ENCODE measurements around the gene MTHFD1L. TPM values are rescaled to one million over a fixed set of nuclear protein-coding genes. Genes with fewer than 3 reads are reported as not detected.
"Not testable (repeated sequence)": the region's sequence is repeated elsewhere in the genome, so short reads cannot be mapped to it uniquely, and the experiment has no call there.

MTHFD1L gene
- total RNA-seq, 1 donor from 2014 or later: 70.3 TPM

DNA sequence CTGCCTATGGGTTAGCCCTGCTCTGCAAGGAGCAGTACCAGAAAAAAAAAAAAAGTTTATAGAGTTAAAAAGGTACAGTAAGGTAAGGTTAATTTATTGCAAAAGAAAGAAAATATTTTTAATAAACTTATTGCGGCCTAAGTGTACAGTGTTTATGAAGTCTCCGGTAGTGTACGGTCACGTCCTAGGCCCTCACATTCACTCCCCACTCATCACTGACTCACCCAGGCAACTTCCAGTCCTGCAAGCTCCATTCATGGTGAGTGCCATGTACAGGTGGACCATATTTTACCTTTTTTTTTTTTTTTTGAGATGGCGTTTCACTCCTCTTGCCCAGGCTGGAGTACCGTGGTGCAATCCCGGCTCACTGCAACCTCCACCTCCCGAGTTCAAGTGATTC lies 258.1 kb downstream of the MTHFD1L start:
- not testable (repeated sequence) for DNase-seq (ENCODE audit: low spot score)

DNA sequence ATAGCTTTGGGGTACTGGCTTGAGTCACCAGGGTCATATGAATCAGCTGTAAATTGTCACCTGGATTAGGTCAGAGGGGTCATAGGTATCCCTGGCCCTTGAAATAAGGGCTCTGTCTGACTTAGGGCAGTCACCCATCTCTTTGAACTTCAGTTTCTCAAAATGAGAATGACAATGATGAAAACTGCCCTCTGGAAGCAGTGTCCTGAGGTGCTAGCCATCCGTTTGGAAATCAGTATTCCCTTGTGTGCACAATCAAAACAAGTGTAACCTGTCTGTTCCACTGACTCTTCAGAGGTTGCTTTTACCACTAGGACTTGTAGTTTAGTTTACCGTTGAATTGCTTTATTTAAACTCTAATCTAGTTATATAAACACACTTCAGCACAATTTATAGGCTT lies 259.7 kb downstream of the MTHFD1L start:
- not testable (repeated sequence) for DNase-seq (ENCODE audit: low spot score)

DNA sequence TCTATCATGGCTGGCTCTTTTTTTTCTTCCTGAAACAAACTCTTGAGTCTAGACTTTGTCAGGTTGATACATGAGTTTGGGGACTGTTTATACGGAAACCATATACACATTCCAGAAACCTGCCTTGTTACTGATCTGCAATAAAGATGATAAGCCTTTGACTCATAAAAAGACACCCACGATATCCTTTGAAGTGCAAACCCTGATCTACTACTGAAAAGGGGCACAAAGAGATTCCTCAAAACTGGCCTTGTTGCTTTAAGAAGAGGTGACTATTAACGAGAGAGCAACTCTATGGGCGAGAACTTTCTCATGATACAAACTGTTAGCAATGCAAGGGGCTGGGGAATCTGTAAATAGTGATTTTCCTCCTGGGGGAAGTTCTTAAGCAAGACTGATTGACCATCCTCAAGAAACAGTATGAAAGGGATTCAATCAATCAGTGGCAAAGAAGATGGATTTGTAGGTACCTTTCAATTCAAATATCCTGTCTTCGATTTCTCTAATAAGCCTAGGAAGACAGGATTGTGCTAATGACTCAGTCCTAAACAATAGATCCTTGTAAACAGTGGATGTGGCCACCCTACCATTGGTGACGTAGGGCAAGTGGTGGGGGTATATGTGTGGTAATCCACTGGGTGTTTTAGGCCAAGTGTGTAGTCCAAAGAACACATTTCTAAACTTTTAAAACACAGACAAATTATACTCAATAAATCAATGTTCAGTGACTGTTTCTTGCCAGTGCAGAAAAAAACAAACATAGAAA lies 260.3 kb downstream of the MTHFD1L start:
- DNase-seq (ENCODE audit: low spot score): not testable (repeated sequence)

DNA sequence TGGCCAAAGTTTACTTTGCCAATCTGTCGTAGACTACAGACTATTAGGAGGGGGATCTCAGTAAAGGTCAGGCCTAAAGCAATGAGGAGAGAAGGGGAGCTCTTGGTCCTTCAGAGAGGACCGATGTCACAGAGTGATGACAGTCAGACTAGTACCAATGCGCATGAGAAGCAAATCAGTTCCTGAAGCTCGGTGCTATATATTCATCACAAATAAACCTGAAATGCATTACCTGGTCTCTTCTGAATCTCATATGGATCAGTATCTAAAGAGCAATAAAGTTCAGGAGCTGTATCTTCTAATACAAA lies 260.9 kb downstream of the MTHFD1L start:
- DNase-seq (ENCODE audit: low spot score): not testable (repeated sequence)

DNA sequence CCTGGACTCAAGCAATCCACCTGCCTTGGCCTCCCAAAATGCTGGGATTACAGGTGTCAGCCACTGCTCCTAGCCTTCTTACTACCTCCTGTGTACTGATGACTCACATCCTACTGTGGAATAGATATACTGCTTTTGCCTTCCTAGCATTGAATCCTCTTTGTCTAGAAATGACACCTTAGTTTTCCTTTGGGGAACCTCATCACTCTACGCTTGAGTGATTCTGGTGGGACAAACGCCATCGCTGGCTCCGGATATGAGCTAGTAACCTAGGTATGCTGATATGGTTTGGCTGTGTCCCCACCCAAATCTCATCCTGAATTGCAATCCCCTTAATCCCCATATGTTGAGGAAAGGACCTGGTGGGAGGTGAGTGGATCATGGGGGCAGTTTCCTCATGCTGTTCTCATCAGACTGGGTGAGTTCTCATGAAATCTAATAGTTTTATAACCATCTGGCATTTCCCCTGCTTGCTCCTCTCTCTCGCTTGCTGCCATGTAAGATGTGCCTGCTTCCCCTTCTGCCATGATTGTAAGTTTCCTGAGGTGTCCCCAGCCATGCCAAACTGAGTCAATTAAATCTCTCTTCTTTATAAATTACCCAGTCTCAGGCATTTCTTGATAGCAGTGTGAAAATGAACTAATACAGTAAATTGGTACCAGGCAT lies 261.8 kb downstream of the MTHFD1L start:
- DNase-seq (ENCODE audit: low spot score): not testable (repeated sequence)

DNA sequence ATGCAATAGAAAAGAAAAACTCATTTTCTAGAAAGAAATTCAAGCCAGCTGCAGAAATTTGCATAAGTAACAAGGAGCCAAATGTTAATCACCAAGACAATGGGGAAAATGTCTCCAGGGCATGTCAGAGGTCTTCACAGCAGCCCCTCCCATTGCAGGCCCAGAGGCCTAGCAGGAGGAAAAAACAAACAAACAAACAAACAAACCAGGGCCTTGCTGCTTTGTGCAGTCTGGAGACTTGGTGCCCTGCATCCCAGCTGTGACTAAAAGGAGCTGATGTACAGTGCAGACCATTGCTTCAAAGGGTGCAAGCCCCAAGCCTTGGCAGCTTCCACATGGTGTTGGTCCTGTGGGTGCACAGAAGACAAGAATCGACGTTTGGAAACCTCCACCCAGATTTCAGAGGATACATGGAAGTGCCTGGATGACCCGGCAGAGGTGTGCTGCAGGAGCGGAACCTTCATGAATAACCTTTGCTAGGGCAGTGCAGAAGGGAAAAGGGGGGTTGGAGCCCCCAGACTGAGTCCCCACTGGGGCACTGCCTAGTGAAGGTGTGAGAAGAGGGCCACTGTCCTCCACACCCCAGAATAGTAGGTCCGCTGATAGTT lies 263.4 kb downstream of the MTHFD1L start:
- no peak for DNase-seq (ENCODE audit: low spot score)

DNA sequence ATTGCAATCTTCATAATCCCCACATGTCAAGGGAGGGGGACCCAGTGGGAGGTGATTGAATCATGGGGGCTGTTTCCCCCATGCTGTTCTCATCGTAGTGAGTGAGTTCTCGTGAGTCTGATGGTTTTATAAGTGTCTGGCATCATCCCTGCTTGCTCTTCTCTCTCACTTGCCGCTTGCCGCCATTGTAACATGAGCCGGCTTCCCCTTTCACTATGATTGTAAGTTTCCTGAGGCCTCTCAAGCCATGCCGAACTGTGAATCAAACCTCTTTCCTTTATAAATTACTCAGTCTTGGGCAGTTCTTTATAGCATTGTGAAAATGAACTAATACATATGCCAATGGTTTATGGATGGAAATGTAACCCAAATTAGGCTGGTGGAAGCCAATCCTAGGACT lies 264.8 kb downstream of the MTHFD1L start:
- no peak for DNase-seq (ENCODE audit: low spot score)

DNA sequence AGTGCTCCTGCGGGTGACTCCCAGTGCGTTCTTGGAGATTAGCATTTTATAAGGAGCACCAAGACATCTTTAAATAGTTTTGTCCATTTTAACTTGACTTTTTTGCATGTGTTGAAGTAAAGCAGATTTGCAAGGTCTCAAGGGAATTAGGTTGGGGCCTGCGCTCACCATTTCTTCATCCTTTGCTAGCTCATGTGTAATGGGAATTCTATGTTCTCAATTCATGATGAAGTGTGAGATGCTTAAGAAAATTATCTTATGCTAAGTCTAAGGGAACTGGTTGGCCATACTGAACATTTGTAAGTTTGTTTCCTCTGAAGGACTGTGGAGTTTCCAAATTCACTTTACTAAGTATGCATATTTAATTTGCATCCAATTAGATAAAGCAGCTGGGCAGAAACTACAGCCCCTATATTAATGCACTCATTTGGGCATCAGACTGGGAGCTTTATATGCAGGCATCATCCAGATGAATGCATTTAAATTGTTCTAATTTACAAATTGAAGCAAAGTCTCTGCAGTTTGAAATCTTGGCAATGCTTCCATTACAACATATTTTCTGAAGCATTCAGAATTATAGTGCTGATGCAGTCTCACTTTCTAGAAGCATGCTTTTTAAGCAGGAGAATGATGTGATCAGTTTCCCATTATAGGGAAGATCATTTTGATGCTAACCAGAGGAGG lies 266.0 kb downstream of the MTHFD1L start:
- DNase-seq (ENCODE audit: low spot score): peak; percentile 60

DNA sequence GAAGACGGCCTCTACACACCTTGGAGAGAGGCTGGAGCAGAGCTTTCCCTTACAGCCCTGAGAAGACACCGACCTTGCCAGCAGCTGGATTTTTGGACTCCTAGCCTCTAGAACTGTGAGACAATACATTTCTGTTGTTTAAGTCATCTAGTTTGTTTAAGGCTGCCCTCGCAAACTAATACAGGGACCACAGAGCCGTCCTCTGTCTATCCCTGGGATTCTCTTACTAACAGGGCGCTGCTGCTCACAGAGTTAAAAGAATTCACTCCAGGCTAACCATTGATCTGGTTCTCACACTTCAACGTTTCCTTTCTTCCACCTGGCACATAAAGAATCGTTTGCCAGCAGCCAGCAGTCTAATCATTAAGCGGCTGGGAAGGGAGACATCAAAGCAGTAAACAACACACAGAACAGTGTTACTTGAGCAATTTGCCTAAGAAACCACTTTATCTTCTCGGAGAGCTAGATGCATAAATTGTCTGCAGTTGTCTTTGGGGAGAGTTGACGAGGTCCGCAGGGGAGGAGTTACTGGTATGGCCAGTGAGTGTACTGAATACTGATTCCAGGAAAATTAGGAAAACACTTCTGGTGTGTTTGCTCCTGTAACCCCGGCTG lies 270.7 kb downstream of the MTHFD1L start:
- no peak for DNase-seq (ENCODE audit: low spot score)

DNA sequence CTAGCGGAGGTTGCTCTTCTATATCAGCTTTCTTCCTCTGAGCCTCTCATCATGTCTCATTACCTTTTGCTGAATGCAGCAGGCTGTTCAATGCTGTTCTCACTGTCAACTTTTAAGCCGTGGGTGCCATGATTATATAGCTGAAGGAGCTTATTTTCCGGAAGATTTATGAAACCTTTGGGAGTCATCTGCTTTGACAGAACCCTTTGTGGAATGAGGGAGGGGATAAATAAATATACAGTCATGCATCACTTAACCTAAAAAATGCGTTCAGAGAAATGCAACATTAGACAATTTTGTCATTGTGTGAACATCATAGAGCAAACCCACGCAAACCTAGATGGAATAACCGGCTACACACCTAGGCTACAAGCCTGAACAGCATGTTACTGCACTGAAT lies 272.0 kb downstream of the MTHFD1L start:
- no peak for DNase-seq (ENCODE audit: low spot score)

DNA sequence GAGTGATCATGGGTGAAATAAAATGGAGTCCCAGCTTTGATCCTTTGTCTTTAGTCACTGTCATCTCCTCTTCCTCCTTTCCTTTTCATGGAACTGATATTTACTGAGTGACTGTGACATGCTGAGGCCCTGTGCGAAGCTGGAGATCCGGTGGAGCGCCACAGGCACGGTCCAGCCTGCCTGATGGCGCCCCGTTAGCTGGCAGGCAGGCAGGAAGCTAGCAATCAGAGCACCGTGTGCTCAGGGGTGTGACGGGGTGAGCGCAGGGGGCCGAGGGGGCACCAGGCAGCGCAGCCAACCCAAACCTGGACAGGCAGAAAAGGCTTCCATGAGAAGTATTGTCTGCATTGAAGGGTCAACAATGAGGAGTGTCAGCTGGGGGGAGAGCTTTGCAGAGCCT lies 274.0 kb downstream of the MTHFD1L start:
- DNase-seq (ENCODE audit: low spot score): no peak

DNA sequence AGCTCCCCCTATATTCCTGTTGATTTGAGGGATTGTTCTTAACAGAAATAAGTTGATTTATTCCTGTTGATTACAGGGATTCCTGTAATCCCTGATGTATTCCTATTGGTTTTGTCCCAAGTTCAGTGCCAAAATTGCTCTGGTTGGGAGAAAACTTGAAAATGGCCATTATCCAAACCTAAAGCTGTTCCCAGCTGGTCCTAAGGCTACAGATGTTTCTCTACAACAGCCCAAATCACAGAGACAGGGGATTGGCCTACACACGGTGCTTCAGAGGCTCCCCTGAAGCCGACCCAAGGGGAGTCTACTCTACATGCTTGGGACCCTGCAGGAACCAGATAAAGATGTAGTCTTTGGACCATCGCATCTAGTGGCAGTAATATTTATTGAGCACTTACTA lies 275.3 kb downstream of the MTHFD1L start:
- DNase-seq (ENCODE audit: low spot score): no peak

DNA sequence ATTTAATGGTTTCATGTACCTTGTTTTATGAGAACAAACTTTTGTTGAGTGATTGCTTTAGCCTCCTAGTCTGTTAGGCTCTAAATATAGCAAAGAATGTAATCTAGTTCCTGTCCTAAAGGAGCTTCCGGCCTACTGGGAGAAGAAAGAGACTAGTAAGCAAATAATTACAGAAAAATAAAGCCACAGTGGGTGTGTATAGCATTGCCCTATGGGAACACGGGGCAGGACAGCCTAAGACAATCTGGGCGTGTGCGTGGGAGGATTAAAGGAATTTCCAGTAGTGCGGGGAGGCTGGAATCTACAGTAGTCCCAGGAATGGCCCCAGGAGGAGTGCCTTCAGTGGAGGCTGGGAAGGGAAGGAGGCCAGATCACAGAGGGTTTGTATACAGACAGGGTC lies 276.2 kb downstream of the MTHFD1L start:
- peak; percentile 20 for DNase-seq (ENCODE audit: low spot score)

DNA sequence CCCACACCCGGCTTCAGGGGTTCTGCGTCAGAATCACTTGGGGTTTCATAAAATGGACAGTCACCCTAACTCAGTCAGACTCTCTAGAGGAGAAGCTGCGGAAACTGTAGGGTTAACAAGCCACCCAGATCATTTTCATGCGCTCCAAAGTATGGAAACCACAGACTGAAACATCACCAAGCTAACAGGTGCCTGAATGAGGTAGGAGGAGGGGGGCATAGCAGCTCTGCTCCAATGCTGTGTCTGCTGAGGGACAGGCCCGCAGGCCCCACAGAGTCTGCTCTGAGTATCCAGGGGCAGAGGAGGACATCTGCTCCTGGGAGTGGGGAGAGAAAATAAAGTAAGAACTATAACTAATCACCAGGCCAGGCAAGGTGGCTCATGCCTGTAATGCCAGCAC lies 277.2 kb downstream of the MTHFD1L start:
- DNase-seq (ENCODE audit: low spot score): no peak

DNA sequence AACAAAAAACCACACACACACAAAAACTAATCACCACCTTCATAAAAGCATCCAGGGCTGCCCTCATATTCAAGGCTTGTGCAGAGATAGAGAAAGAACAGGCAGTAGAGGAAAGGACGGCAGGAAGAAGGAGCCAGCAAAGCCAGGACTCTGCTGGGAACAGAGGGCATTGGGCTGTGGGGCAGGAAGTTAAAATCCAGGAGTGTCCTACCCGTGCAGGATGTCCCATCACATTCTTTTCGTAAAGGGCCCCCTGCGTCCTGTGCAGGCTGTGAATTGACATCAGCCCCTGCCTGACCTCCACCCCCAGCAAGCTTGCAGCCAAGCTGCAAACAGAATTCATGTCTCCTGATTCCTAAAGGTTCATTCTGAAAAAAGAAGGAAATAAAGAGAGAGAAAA lies 277.8 kb downstream of the MTHFD1L start:
- DNase-seq (ENCODE audit: low spot score): no peak

DNA sequence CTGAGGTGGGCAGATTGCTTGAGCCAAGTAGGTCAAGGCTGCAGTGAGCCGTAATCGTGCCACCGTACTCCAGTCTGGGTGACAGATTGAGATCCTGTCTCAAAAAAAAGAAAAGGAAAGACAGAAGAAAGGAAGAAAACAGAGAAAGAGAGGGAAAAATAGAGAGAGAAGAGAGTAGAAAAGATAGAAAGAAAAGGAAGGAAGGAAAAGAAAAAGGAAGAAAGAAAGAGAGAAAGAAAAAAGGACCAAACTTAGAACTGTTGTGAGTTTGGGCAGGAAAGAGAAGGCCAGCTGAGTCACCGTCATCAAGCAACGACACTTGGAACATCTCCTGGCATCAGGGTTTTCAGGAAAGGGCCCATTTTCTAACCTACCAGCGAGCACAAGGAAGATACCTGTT lies 278.3 kb downstream of the MTHFD1L start:
- no peak for DNase-seq (ENCODE audit: low spot score)

DNA sequence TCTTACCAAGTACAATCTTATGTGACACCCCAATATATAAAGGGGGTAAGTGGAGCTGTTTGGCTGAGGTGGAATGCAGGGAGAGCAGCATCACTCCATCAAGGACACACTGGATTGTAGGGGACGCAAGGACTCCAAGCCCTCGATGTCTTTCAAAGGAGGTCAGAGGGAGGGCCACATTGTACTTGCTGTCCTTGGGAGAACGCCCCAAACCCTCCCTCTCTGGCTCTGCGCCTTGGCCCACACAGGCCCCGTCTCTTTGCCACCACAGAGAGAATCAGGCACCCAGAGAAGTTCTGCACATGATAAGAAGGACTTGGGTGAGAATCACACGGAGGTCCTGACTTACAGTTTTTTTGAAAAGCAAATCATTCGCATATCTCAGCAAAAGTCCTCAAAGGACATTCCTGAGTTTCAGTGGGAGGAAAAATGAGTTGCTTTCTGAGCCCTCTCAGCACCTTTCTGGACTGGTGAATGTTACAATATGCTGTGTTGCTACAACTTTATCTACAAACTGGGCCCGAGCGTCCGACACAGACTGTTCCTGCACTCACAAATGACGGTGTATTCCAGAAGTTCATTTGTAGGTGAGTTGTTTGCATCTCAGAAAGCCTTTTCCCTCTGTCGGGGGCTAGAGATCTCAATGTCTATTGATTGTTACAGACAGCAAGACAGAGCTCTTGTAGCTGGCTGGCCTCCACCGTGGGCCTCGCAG lies 281.8 kb downstream of the MTHFD1L start:
- DNase-seq (ENCODE audit: low spot score): no peak

DNA sequence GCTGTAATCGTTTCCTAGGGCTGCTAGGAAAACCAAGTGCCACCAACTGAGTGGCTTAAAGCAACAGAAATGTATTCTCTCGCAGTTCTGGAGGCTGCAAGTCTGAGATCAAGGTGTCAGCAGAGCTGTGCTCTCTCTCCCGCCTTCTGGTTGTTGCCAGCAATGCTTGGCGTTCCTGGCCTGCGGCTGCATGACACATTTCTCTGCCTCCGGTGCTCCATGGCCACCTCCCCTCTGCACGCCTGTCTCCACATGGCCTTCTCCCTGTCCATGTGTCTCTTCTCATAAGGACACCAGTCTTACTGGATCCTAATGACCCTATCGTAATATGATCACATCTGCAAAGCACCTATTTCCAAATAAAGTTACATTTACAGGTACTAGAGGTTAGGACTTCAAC lies 282.6 kb downstream of the MTHFD1L start:
- DNase-seq (ENCODE audit: low spot score): no peak

DNA sequence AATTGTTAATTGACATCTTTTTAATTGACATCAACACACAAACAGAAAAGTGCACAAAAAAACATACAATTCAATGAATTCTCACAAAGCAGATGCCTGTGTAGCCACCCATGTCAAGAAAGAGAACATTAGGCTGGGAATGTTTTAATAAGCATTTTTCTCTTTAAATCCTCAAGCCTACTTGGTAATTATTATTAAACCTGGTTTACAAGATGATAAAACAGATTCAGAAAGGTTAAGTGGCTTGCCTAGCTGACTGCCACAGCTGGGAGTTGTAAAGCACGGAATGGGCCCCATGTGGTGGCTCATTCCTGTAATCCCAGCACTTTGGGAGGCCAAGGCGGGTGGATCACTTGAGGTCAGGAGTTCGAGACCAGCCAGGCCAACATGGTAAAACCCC lies 284.3 kb downstream of the MTHFD1L start:
- DNase-seq (ENCODE audit: low spot score): peak; percentile 46

All from umbilical cord (tissue), 2 donors.